SU-DHL-6 (cell line): ENCODE measurements around the gene NAV2.

Experiments used
- H2AFZ ChIP-seq: fragments of 200-600 bp; sonication (generic); 2 replicates; pipeline ENCODE4 v1.6.1; 2014; ENCODE audit warnings: low read depth, mild to moderate bottlenecking, moderate library complexity, mixed read lengths, antibody characterized with exemption, low read length; ENCODE audit not compliant: severe bottlenecking
- H3F3A ChIP-seq: fragments of 200-600 bp; shearing (Covaris generic); 2 replicates; pipeline ENCODE4 v1.6.0; 2016; ENCODE audit warnings: antibody characterized with exemption, mild to moderate bottlenecking; ENCODE audit not compliant: insufficient read depth
- H3K27ac ChIP-seq: fragments of 200-600 bp; sonication (generic); 2 replicates; pipeline ENCODE4 v1.5.1; 2016; ENCODE audit warnings: low read depth, mild to moderate bottlenecking, low read length, moderate library complexity, mixed read lengths
- H3K27me3 ChIP-seq: fragments of 200-600 bp; sonication (generic), shearing (Covaris generic); 2 replicates; pipeline ENCODE4 v1.6.0; 2014; ENCODE audit warnings: mild to moderate bottlenecking, low read length
- H3K36me3 ChIP-seq: fragments of 200-600 bp; sonication (generic); 2 replicates; pipeline ENCODE4 v1.6.1; 2014; ENCODE audit warnings: mild to moderate bottlenecking, low read length, mixed read lengths
- H3K4me2 ChIP-seq: fragments of 300-600, 200-600 bp; shearing (Covaris generic), sonication (generic); 2 replicates; pipeline ENCODE4 v1.6.0; 2014; ENCODE audit warnings: low read length, low read depth, mild to moderate bottlenecking; ENCODE audit not compliant: poor library complexity, severe bottlenecking
- H3K4me3 ChIP-seq: fragments of 200-600 bp; sonication (generic); 2 replicates; pipeline ENCODE4 v1.5.1; 2014; ENCODE audit warnings: antibody characterized with exemption, low read length, mild to moderate bottlenecking, mixed read lengths; ENCODE audit not compliant: insufficient read depth, poor library complexity, severe bottlenecking
- H3K79me2 ChIP-seq: fragments of 200-600 bp; sonication (generic); 2 replicates; pipeline ENCODE4 v1.6.1; 2014; ENCODE audit warnings: mild to moderate bottlenecking, low read length, moderate library complexity; ENCODE audit not compliant: insufficient read depth
- H3K9ac ChIP-seq: fragments of 200-600 bp; sonication (generic); 2 replicates; pipeline ENCODE4 v1.7.0; 2014; ENCODE audit warnings: mild to moderate bottlenecking, low read length
- H3K9me2 ChIP-seq: fragments of 200-600 bp; sonication (generic); replicated peaks from 2 replicates; pipeline ENCODE4 v1.6.1; 2014; ENCODE audit warnings: low read length; ENCODE audit not compliant: insufficient read depth
- H3K9me3 ChIP-seq: fragments of 200-600 bp; sonication (generic); 2 replicates; pipeline ENCODE4 v1.6.1; 2014; ENCODE audit warnings: low read length, mixed read lengths; ENCODE audit not compliant: insufficient read depth
- H4K20me1 ChIP-seq: fragments of 200-600 bp; sonication (generic); 2 replicates; pipeline ENCODE4 v1.6.1; 2014; ENCODE audit warnings: low read depth, mild to moderate bottlenecking, antibody characterized with exemption, low read length, moderate library complexity, mixed read lengths
- CTCF ChIP-seq: fragments of 200-600 bp; sonication (generic); IDR thresholded peaks from one replicate; pipeline ENCODE4 v1.5.1; 2017; ENCODE audit warnings: antibody characterized with exemption, mild to moderate bottlenecking, low read length, moderate library complexity; ENCODE audit not compliant: insufficient read depth, poor library complexity, severe bottlenecking
- EZH2phosphoT487 ChIP-seq: fragments of 200-600 bp; sonication (generic), shearing (Covaris generic); conservative IDR thresholded peaks from 2 replicates; pipeline ENCODE4 v1.6.1; 2018; ENCODE audit warnings: mild to moderate bottlenecking, antibody characterized with exemption, low read length, moderate library complexity, mixed read lengths

NAV2 gene

GRCh38 chr11:19788435-19788834 is 75.8 kb downstream of the NAV2 start:
- Histone ChIP-seq H3K9me2 (no peaks in the 10 kb centered on the region), H4K20me1 (no peaks in the 10 kb centered on the region), H3K36me3 (no peaks in the 10 kb centered on the region), H3K9ac (no peak overlapping the region), H2AFZ (no peak overlapping the region), H3K4me3 (no peak overlapping the region), H3K9me3 (no peaks in the 10 kb centered on the region), H3K4me2 (no peak overlapping the region), H3K79me2 (no peaks in the 10 kb centered on the region), H3K27me3 (no peaks in the 10 kb centered on the region), H3F3A (no peaks in the 10 kb centered on the region), H3K27ac (no peak overlapping the region)
- no peak for TF ChIP-seq CTCF
- TF ChIP-seq EZH2phosphoT487, result no peak

DNA sequence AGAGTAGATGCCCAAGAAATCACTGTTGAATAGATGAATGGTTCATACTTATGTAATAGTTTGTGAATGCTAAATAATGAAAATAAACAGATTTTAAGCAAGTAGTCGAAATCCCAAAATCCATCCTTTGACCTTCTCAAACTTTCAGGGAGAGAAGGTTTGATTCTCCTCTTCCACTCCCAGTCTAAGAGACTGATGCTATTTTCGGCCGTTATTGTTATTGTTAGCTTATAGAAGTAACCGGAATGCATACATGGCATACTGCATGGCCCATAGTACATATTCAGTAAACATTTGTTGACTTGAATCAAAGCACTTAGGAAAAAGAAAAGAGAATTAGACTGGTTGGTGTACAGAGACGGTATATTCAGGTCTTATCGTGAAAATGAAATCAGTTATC is 76.6 kb downstream of the NAV2 start:
- TF ChIP-seq CTCF (no peak), EZH2phosphoT487 (no peak)
- Histone ChIP-seq H3K4me2 (no peak overlapping the region), H3K4me3 (no peak overlapping the region), H3K27ac (no peak overlapping the region), H2AFZ (no peak overlapping the region), H3K9me3 (no peaks in the 10 kb centered on the region), H3K9me2 (no peaks in the 10 kb centered on the region), H3F3A (no peaks in the 10 kb centered on the region), H3K9ac (no peak overlapping the region), H4K20me1 (no peaks in the 10 kb centered on the region), H3K79me2 (no peaks in the 10 kb centered on the region), H3K36me3 (no peaks in the 10 kb centered on the region), H3K27me3 (no peaks in the 10 kb centered on the region)

- Histone ChIP-seq H2AFZ (no peak overlapping the region), H3K9me3 (no peaks in the 10 kb centered on the region), H3K9me2 (no peaks in the 10 kb centered on the region), H3F3A (no peaks in the 10 kb centered on the region), H3K4me2 (no peak overlapping the region), H3K27me3 (no peaks in the 10 kb centered on the region), H4K20me1 (no peaks in the 10 kb centered on the region), H3K4me3 (no peak overlapping the region), H3K79me2 (no peaks in the 10 kb centered on the region), H3K36me3 (no peaks in the 10 kb centered on the region), H3K9ac (no peak overlapping the region), H3K27ac (no peak overlapping the region)
- TF ChIP-seq EZH2phosphoT487 (no peak), CTCF (no peak)
These were observed 77.4 kb downstream of the NAV2 start for GRCh38 chr11:19789835-19790710.
